ENCODE results near the gene OTOA. TPM values are rescaled to one million over a fixed set of nuclear protein-coding genes. Genes with fewer than 3 reads are reported as not detected.

The OTOA gene
- total RNA-seq, 1 donor from 2014 or later = not detected

DNA sequence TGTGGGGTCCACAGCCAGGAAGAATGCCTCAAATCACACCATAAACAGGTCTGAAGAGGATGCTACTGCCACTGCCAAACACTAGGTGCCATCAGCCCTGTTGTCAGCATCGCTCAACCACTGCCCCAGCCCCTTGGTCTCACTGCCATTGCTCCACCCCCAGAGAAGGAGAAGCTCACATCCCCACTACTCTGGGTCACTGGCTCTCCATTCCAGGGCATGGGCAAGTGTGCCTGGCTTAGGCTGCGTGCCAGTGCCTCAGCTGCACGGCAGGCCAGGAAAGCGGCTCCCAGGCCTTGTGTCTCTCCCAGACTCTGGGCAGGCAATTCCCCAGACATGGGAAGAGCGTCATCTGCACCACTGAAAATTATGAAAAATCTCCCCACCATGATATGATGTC lies 10.2 kb upstream of the OTOA start:
- Histone ChIP-seq H3K4me3 (no peak overlapping the region), H3K36me3 (peaks cover 0 to 7% of the 10 kb centered on the region in 2 donors), H3K9me3 (no peaks in the 10 kb centered on the region), H3K27ac (no peak overlapping the region), H3K27me3 (no peaks in the 10 kb centered on the region), H3K4me1 (peaks cover 8% of the 10 kb centered on the region)
- intact Hi-C loops (cut with DNase I) = no loop called here
- no peak for DNase-seq (ENCODE audit: extremely low spot score in 2 of 2)
- TF ChIP-seq POLR2A (IDR thresholded peaks at IDR 0.05) (no peak), POLR2AphosphoS5 (IDR thresholded peaks at IDR 0.05; ENCODE audit: insufficient read depth in 1 of 2, low read depth in 1 of 2) (no peak)
- TF ChIP-seq, protein P1, sequence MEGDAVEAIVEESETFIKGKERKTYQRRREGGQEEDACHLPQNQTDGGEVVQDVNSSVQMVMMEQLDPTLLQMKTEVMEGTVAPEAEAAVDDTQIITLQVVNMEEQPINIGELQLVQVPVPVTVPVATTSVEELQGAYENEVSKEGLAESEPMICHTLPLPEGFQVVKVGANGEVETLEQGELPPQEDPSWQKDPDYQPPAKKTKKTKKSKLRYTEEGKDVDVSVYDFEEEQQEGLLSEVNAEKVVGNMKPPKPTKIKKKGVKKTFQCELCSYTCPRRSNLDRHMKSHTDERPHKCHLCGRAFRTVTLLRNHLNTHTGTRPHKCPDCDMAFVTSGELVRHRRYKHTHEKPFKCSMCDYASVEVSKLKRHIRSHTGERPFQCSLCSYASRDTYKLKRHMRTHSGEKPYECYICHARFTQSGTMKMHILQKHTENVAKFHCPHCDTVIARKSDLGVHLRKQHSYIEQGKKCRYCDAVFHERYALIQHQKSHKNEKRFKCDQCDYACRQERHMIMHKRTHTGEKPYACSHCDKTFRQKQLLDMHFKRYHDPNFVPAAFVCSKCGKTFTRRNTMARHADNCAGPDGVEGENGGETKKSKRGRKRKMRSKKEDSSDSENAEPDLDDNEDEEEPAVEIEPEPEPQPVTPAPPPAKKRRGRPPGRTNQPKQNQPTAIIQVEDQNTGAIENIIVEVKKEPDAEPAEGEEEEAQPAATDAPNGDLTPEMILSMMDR (IDR thresholded peaks at IDR 0.05) = no peak

DNA sequence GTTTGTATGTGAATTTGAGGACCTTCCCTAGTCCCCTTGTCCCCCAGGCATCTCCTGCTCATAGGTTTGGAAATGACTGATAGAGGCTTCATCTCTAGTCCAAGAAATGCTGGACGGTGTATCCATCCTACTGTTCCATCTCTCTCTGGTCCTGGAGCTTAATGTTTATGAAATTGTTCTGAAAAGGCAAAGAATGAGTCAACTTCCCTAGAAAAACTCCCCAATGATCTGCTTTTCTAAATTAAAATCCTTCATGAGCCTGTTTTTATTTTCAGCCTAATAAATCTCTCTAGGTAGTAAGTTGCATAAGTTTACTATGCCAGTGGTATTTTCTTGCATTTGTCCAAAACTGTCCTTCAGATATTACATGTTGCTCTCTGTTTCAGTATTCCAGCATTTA lies 9.3 kb upstream of the OTOA start:
- Histone ChIP-seq H3K27ac (no peak overlapping the region), H3K4me1 (peaks cover 8% of the 10 kb centered on the region), H3K27me3 (no peaks in the 10 kb centered on the region), H3K4me3 (no peak overlapping the region), H3K9me3 (no peaks in the 10 kb centered on the region), H3K36me3 (peaks cover 0 to 7% of the 10 kb centered on the region in 2 donors)
- intact Hi-C loops (cut with DNase I) = no loop called here
- TF ChIP-seq, protein P1 (IDR thresholded peaks at IDR 0.05) = no peak
- TF ChIP-seq POLR2A (IDR thresholded peaks at IDR 0.05) (no peak), POLR2AphosphoS5 (IDR thresholded peaks at IDR 0.05; ENCODE audit: insufficient read depth in 1 of 2, low read depth in 1 of 2) (no peak)
- no peak for DNase-seq (ENCODE audit: extremely low spot score in 2 of 2)

- intact Hi-C loops (cut with DNase I) = no loop called here
- peaks cover 0 to 7% of the 10 kb centered on the region in 2 donors for H3K36me3 ChIP-seq
- H3K27ac ChIP-seq = no peak overlapping the region
- TF ChIP-seq POLR2AphosphoS5 (IDR thresholded peaks at IDR 0.05; ENCODE audit: insufficient read depth in 1 of 2, low read depth in 1 of 2) (no peak), POLR2A (IDR thresholded peaks at IDR 0.05) (no peak)
- TF ChIP-seq, protein P1 (IDR thresholded peaks at IDR 0.05) = no peak
- peaks cover 8% of the 10 kb centered on the region for H3K4me1 ChIP-seq
- DNase-seq (ENCODE audit: extremely low spot score in 2 of 2) = no peak
- H3K9me3 ChIP-seq = no peaks in the 10 kb centered on the region
- H3K27me3 ChIP-seq = no peaks in the 10 kb centered on the region
- H3K4me3 ChIP-seq = no peak overlapping the region
Observed at GRCh38 chr16:21654881-21655280, 8.9 kb upstream of the OTOA start.

GRCh38 chr16:21656795-21657768 lies 6.7 kb upstream of the OTOA start:
- Histone ChIP-seq H3K36me3 (peaks cover 0 to 7% of the 10 kb centered on the region in 2 donors), H3K27me3 (no peaks in the 10 kb centered on the region), H3K4me3 (no peak overlapping the region), H3K9me3 (no peaks in the 10 kb centered on the region), H3K27ac (no peak overlapping the region), H3K4me1 (peaks cover 8% of the 10 kb centered on the region)
- no peak for TF ChIP-seq POLR2AphosphoS5 (IDR thresholded peaks at IDR 0.05; ENCODE audit: insufficient read depth in 1 of 2, low read depth in 1 of 2)
- no peak for TF ChIP-seq POLR2A (IDR thresholded peaks at IDR 0.05)
- TF ChIP-seq, protein P1 (IDR thresholded peaks at IDR 0.05) = peak; percentile 56 to 77 (median 67)
- DNase-seq (ENCODE audit: extremely low spot score in 2 of 2) = no peak
- intact Hi-C loops (cut with DNase I) = no loop called here

DNA sequence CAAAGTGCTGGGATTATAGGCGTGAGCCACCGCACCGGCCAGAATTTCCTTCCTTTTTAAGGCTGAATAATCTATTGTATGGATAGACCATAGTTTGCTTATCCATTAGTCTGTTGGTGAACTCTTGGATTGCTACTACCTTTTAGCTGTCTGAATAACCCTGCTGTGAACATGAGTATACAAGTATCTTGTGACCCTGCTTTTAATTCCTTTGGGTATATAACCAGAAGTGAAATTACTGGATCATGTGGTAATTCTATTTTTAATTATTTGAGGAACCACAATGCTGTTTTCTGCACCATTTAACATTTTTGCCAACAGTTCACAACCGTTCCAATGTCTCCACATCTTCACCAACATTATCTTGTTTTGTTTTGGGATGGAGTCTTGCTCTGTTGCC lies 4.6 kb upstream of the OTOA start:
- peaks cover 13% of the 10 kb centered on the region for H3K4me1 ChIP-seq
- H3K9me3 ChIP-seq = no peaks in the 10 kb centered on the region
- TF ChIP-seq POLR2A (IDR thresholded peaks at IDR 0.05) = no peak
- TF ChIP-seq POLR2AphosphoS5 (IDR thresholded peaks at IDR 0.05; ENCODE audit: insufficient read depth in 1 of 2, low read depth in 1 of 2) = no peak
- TF ChIP-seq, protein P1 (IDR thresholded peaks at IDR 0.05) = no peak
- H3K27me3 ChIP-seq = no peaks in the 10 kb centered on the region
- H3K27ac ChIP-seq = no peak overlapping the region
- no peak overlapping the region for H3K4me3 ChIP-seq
- DNase-seq (ENCODE audit: extremely low spot score in 2 of 2) = no peak
- intact Hi-C loops (cut with DNase I) = no loop called here
- peaks cover 0 to 7% of the 10 kb centered on the region in 2 donors for H3K36me3 ChIP-seq

All from vagina (tissue), 2 donors.